Measurements from ENCODE around the gene SNX20.

GRCh38 chr16:50709061-50709684, 28.1 kb upstream of the SNX20 start:
- TF ChIP-seq, protein P1, sequence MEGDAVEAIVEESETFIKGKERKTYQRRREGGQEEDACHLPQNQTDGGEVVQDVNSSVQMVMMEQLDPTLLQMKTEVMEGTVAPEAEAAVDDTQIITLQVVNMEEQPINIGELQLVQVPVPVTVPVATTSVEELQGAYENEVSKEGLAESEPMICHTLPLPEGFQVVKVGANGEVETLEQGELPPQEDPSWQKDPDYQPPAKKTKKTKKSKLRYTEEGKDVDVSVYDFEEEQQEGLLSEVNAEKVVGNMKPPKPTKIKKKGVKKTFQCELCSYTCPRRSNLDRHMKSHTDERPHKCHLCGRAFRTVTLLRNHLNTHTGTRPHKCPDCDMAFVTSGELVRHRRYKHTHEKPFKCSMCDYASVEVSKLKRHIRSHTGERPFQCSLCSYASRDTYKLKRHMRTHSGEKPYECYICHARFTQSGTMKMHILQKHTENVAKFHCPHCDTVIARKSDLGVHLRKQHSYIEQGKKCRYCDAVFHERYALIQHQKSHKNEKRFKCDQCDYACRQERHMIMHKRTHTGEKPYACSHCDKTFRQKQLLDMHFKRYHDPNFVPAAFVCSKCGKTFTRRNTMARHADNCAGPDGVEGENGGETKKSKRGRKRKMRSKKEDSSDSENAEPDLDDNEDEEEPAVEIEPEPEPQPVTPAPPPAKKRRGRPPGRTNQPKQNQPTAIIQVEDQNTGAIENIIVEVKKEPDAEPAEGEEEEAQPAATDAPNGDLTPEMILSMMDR (IDR thresholded peaks at IDR 0.05) = no peak
- TF ChIP-seq POLR2AphosphoS5 (IDR thresholded peaks at IDR 0.05) = no peak
- TF ChIP-seq EP300 (IDR thresholded peaks at IDR 0.05; ENCODE audit: low read depth) = no peak
- TF ChIP-seq POLR2A (IDR thresholded peaks at IDR 0.05) = no peak

Measured in transverse colon (tissue), 4 donors.